Left ventricle myocardium inferior (tissue), 1 donor: ENCODE measurements around the gene BTBD16. TPM values are rescaled to one million over a fixed set of nuclear protein-coding genes. Genes with fewer than 3 reads are reported as not detected.

Experiments used
- DNase-seq: peaks from one replicate; pipeline ENCODE4 v3.0.0-alpha.2; 2020
- H3K27ac ChIP-seq: fragments of 200-600 bp; replicated peaks from 2 replicates; pipeline ENCODE4 v1.8.0; 2021
- H3K27me3 ChIP-seq: fragments of 200-600 bp; 2 replicates; pipeline ENCODE4 v1.8.0; 2021; ENCODE audit warnings: low read depth
- H3K36me3 ChIP-seq: fragments of 200-600 bp; 2 replicates; pipeline ENCODE4 v1.8.0; 2021
- H3K4me1 ChIP-seq: fragments of 200-600 bp; 2 replicates; pipeline ENCODE4 v1.8.0; 2021
- H3K4me3 ChIP-seq: fragments of 200-600 bp; 2 replicates; pipeline ENCODE4 v1.8.0; 2021; ENCODE audit warnings: mild to moderate bottlenecking, moderate library complexity
- H3K9me3 ChIP-seq: fragments of 200-600 bp; replicated peaks from 2 replicates; pipeline ENCODE4 v1.8.0; 2021
- CTCF ChIP-seq: fragments of 200-600 bp; IDR thresholded peaks from 2 replicates; pipeline ENCODE4 v1.8.0; 2021; ENCODE audit warnings: antibody characterized with exemption, mild to moderate bottlenecking, borderline replicate concordance
- intact Hi-C: fragments of 100-400 bp; cut with micrococcal nuclease; formaldehyde crosslinking; loops from one replicate; pipeline ENCODE4 v1.11.0; 2022
- total RNA-seq: library from RNA; stranded (reverse); fragmentation: NEBNext Ultra II Directional; extraction: Animal tissue kit (Norgen Biotek cat#: 25700); gene quantifications from one replicate; pipeline ENCODE4 v1.2.1, GENCODE V29; 2021
- donor health status: DM: no; HTN: yes; CAD: no; lungs with severe emphysema.

BTBD16 gene
- total RNA-seq, 1 donor from 2014 or later = not detected

- peaks cover 53% of the 10 kb centered on the region for H3K4me1 ChIP-seq
- DNase-seq = no peak
- TF ChIP-seq CTCF = no peak
- intact Hi-C loops = no loop called here
- H3K27me3 ChIP-seq = no peaks in the 10 kb centered on the region
- H3K36me3 ChIP-seq = no peaks in the 10 kb centered on the region
- H3K9me3 ChIP-seq = peaks cover 4% of the 10 kb centered on the region
- H3K27ac ChIP-seq = no peak overlapping the region
- H3K4me3 ChIP-seq = no peak overlapping the region
Observed at GRCh38 chr10:122387572-122387971, 116.5 kb downstream of the BTBD16 start.

Other genes with a start within 250 kb of the BTBD16 start
- 50.4 TPM for gene PLEKHA1, start 103.4 kb downstream of the BTBD16 start, total RNA-seq
- 0.27 TPM for gene ARMS2, start 183.4 kb downstream of the BTBD16 start, total RNA-seq
- gene HTRA1, start 190.3 kb downstream of the BTBD16 start, total RNA-seq = 62.6 TPM